Fibroblast of lung (primary cell): ENCODE data around the gene DSG1. TPM values are rescaled to one million over a fixed set of nuclear protein-coding genes. Genes with fewer than 3 reads are reported as not detected.

Experiments
- DNase-seq, 2 donors: peaks; one replicate each; pipeline versions ENCODE4 v3.0.0 to v3.0.0-alpha.2; 2010; ENCODE audit warnings: low read depth in 2 of 2
- H2AFZ ChIP-seq: 2 replicates; pipeline ENCODE4 v1.5.1; 2012; ENCODE audit warnings: low read length, control low read depth, inconsistent platforms
- H3K27ac ChIP-seq: 2 replicates; pipeline ENCODE4 v1.5.1; 2011; ENCODE audit warnings: low read length, control low read depth; ENCODE audit not compliant: insufficient read depth
- H3K27me3 ChIP-seq: 2 replicates; pipeline ENCODE4 v1.5.1; 2011; ENCODE audit warnings: mild to moderate bottlenecking, low read length; ENCODE audit not compliant: control insufficient read depth, insufficient read depth
- H3K36me3 ChIP-seq: 2 replicates; pipeline ENCODE4 v1.5.1; 2011; ENCODE audit warnings: low read length; ENCODE audit not compliant: control insufficient read depth, insufficient read depth
- H3K4me1 ChIP-seq: 2 replicates; pipeline ENCODE4 v1.5.1; 2011; ENCODE audit warnings: low read length; ENCODE audit not compliant: control insufficient read depth, insufficient read depth; ENCODE audit errors: extremely low read depth
- H3K4me2 ChIP-seq: 2 replicates; pipeline ENCODE4 v1.5.1; 2011; ENCODE audit warnings: low read length, control low read depth; ENCODE audit not compliant: insufficient read depth; ENCODE audit errors: extremely low read depth
- H3K4me3 ChIP-seq, 4 experiments: fragments of 200-600 bp in 1 of 4; sonication (generic) in 1 of 4; replicated peaks in 1 of 4; 2 replicates each; pipeline ENCODE4 v1.5.1; 2011 to 2016; ENCODE audit warnings: low read length in 4 of 4, low read depth in 3 of 4, mild to moderate bottlenecking in 3 of 4, control low read depth in 2 of 4, inconsistent platforms in 1 of 4, mixed read lengths in 1 of 4; ENCODE audit not compliant: insufficient read depth in 1 of 4; ENCODE audit errors: control extremely low read depth in 1 of 4
- H3K79me2 ChIP-seq: 2 replicates; pipeline ENCODE4 v1.5.1; 2012; ENCODE audit warnings: mild to moderate bottlenecking, low read length, inconsistent platforms; ENCODE audit not compliant: control insufficient read depth, insufficient read depth
- H3K9ac ChIP-seq: 2 replicates; pipeline ENCODE4 v1.5.1; 2011; ENCODE audit warnings: mild to moderate bottlenecking, low read length, control low read depth; ENCODE audit not compliant: insufficient read depth
- H3K9me3 ChIP-seq: 2 replicates; pipeline ENCODE4 v1.5.1; 2012; ENCODE audit warnings: low read depth, low read length; ENCODE audit not compliant: control insufficient read depth, insufficient read depth
- H4K20me1 ChIP-seq: 2 replicates; pipeline ENCODE4 v1.5.1; 2011; ENCODE audit warnings: low read length; ENCODE audit not compliant: control insufficient read depth, insufficient read depth; ENCODE audit errors: extremely low read depth
- CTCF ChIP-seq, 2 donors: IDR thresholded peaks in 1 of 2; conservative IDR thresholded peaks in 1 of 2; 1 replicate in 1 of 2; 2 replicates in 1 of 2; pipeline ENCODE4 v1.5.1; 2011 to 2012; ENCODE audit warnings: low read length in 2 of 2, control low read depth in 1 of 2, inconsistent platforms in 1 of 2, low read depth in 1 of 2, mild to moderate bottlenecking in 1 of 2
- EZH2 ChIP-seq: IDR thresholded peaks from 2 replicates; pipeline ENCODE4 v1.5.1; 2012; ENCODE audit warnings: low read length, control low read depth, mild to moderate bottlenecking; ENCODE audit errors: missing control alignments
- polyA plus RNA-seq, 2 donors: library from polyadenylated mRNA; depleted of rRNA in 1 of 2; stranded (reverse) in 1 of 2; unstranded in 1 of 2; fragments of >200 nt; gene quantifications; 2 replicates each; pipeline ENCODE4 v1.2.1, GENCODE V29; 2011 to 2012; ENCODE audit warnings: missing spikeins in 1 of 2
- total RNA-seq: library from RNA; depleted of rRNA; stranded (reverse); fragments of >200 nt; gene quantifications from 2 replicates; pipeline ENCODE4 v1.2.1, GENCODE V29; 2014

The DSG1 gene
- total and polyA plus RNA-seq, 2 donors (not counting 1 experiment from before 2014, with no cell fraction given) = not detected

DNA sequence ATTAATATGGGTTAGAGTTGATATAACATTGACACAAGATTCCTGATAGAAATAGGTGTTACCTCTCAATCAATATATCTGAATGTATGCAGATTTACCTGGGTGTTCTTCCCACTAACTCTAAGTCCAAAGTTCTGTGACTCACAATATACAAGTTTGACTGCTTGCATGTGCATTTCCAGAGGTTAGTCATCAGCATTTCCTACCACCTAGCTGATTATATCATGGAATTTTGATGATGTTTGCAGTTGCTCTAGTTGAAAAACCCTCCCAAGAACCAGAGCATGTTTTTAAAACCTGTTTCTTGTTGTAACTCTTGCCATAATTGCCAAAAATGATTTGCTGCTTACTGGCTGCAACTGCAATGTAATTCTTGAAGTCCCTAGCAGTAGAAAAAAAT lies 15.0 kb upstream of the DSG1 start:
- DNase-seq = peak in 1 of 2 donors; percentile 79

DNA sequence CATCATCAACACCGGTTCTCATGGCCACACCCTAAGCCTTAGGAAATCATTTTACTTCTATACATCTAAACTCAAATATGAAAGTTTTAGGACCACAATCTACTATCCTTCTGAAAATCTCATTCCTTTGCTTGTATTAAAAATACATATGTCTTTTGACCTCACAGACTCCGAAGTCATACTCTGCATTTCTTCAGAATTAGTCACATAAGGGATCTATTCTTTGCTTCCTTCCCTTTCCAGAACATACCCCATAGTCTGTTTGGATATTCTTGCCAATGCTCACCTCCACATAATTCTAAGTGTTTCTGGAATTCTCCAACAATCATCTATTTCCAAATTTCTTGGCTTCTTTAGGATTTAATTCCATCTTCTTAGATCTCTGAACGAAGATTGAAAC lies 14.2 kb upstream of the DSG1 start:
- H3K4me2 ChIP-seq = no peak overlapping the region
- DNase-seq = peak in 1 of 2 donors; percentile 58
- no peak overlapping the region for H3K9ac ChIP-seq
- no peaks in the 10 kb centered on the region for H3K27me3 ChIP-seq
- no peaks in the 10 kb centered on the region for H3K4me1 ChIP-seq
- H3K36me3 ChIP-seq = no peaks in the 10 kb centered on the region
- H3K9me3 ChIP-seq = no peaks in the 10 kb centered on the region
- no peak overlapping the region for H2AFZ ChIP-seq
- H3K79me2 ChIP-seq = no peaks in the 10 kb centered on the region
- H3K27ac ChIP-seq = no peak overlapping the region
- no peak overlapping the region for H3K4me3 ChIP-seq
- no peak for TF ChIP-seq EZH2
- TF ChIP-seq CTCF (conservative IDR thresholded peaks at IDR 0.05 in 1 of 2, IDR thresholded peaks at IDR 0.05 in 1 of 2; ENCODE audit: low read depth in 1 of 2, low read length in 2 of 2) = no peak
- H4K20me1 ChIP-seq = no peaks in the 10 kb centered on the region

More for the DNA sequence above, 15.0 kb upstream of the DSG1 start:
- H3K36me3 ChIP-seq = no peaks in the 10 kb centered on the region
- no peak overlapping the region for H3K9ac ChIP-seq
- H2AFZ ChIP-seq = no peak overlapping the region
- no peaks in the 10 kb centered on the region for H3K9me3 ChIP-seq
- H3K79me2 ChIP-seq = no peaks in the 10 kb centered on the region
- no peak overlapping the region for H3K4me2 ChIP-seq
- TF ChIP-seq EZH2 (no peak), CTCF (conservative IDR thresholded peaks at IDR 0.05 in 1 of 2, IDR thresholded peaks at IDR 0.05 in 1 of 2; ENCODE audit: low read depth in 1 of 2, low read length in 2 of 2) (no peak)
- H3K27ac ChIP-seq = no peak overlapping the region
- no peak overlapping the region for H3K4me3 ChIP-seq
- H3K4me1 ChIP-seq = no peaks in the 10 kb centered on the region
- no peaks in the 10 kb centered on the region for H4K20me1 ChIP-seq
- no peaks in the 10 kb centered on the region for H3K27me3 ChIP-seq

- H3K36me3 ChIP-seq = no peaks in the 10 kb centered on the region
- TF ChIP-seq EZH2 (no peak), CTCF (conservative IDR thresholded peaks at IDR 0.05 in 1 of 2, IDR thresholded peaks at IDR 0.05 in 1 of 2; ENCODE audit: low read depth in 1 of 2, low read length in 2 of 2) (no peak)
- no peak overlapping the region for H3K4me3 ChIP-seq
- H3K9me3 ChIP-seq = no peaks in the 10 kb centered on the region
- no peaks in the 10 kb centered on the region for H4K20me1 ChIP-seq
- no peaks in the 10 kb centered on the region for H3K79me2 ChIP-seq
- no peak for DNase-seq
- no peak overlapping the region for H3K27ac ChIP-seq
- H3K27me3 ChIP-seq = no peaks in the 10 kb centered on the region
- H3K4me2 ChIP-seq = no peak overlapping the region
- no peaks in the 10 kb centered on the region for H3K4me1 ChIP-seq
- H3K9ac ChIP-seq = no peak overlapping the region
- no peak overlapping the region for H2AFZ ChIP-seq
Measured at GRCh38 chr18:31309115-31309514, 8.8 kb upstream of the DSG1 start.
